Panc1 (cell line): ENCODE results near the gene GPC6. TPM values are rescaled to one million over a fixed set of nuclear protein-coding genes. Genes with fewer than 3 reads are reported as not detected.

Source experiments
- ATAC-seq: fragments of 200-7000 bp; cut with Tn5 transposase; 2 replicates; pipeline ENCODE4 v1.9.1; 2020; ENCODE audit warnings: mild to moderate bottlenecking, moderate library complexity
- BruUV-seq: library from RNA; stranded (reverse); fragments of 400-500 nt; replicated peaks from 2 replicates; lab custom pipeline; 2021; lab: Mats Ljungman, UMichigan
- CTCF ChIA-PET: fragments of 300-600 bp; sonication (Branson Sonifier 250); formaldehyde crosslinking; loops from one replicate; lab custom pipeline; 2022; ENCODE audit warnings: antibody characterized with exemption; lab: Charles Lee
- POLR2A ChIA-PET: fragments of 300-600 bp; sonication (Branson Sonifier 250); formaldehyde crosslinking; loops from one replicate; lab custom pipeline; 2022; ENCODE audit warnings: antibody characterized with exemption; lab: Charles Lee
- DNase-seq: peaks from one replicate; pipeline ENCODE4 v3.0.0-alpha.2; 2010; ENCODE audit warnings: low read depth, low spot score
- H3K27ac ChIP-seq: 2 replicates; pipeline ENCODE4 v1.5.1; 2011; ENCODE audit warnings: mild to moderate bottlenecking, low read length, inconsistent platforms
- H3K27me3 ChIP-seq: fragments of 200-500 bp; sonication (Bioruptor generic); 2 replicates; pipeline ENCODE4 v1.6.0; 2014; ENCODE audit warnings: low read length, inconsistent platforms; ENCODE audit not compliant: control insufficient read depth, insufficient read depth
- H3K36me3 ChIP-seq: fragments of 200-500 bp; sonication (Bioruptor generic); 2 replicates; pipeline ENCODE4 v1.5.1; 2014; ENCODE audit warnings: inconsistent platforms, mild to moderate bottlenecking, low read length, moderate library complexity; ENCODE audit not compliant: control insufficient read depth, insufficient read depth
- H3K4me1 ChIP-seq: 2 replicates; pipeline ENCODE4 v1.5.1; 2011; ENCODE audit warnings: inconsistent platforms, mild to moderate bottlenecking, low read length, moderate library complexity; ENCODE audit not compliant: control insufficient read depth, insufficient read depth
- H3K4me3 ChIP-seq, 2 experiments: 2 replicates each; pipeline ENCODE4 v1.5.1; 2011 to 2012; ENCODE audit warnings: low read depth in 2 of 2, low read length in 2 of 2, mild to moderate bottlenecking in 2 of 2, inconsistent platforms in 1 of 2, moderate library complexity in 1 of 2
- H3K9me3 ChIP-seq: fragments of 200-500 bp; sonication (Bioruptor generic); 2 replicates; pipeline ENCODE4 v1.5.1; 2014; ENCODE audit warnings: low read depth, mild to moderate bottlenecking, inconsistent platforms, low read length, moderate library complexity; ENCODE audit not compliant: control insufficient read depth, insufficient read depth
- CTCF ChIP-seq: fragments of 450-650 bp; IDR thresholded peaks from 2 replicates; pipeline ENCODE4 v1.5.1; 2017; ENCODE audit warnings: mild to moderate bottlenecking
- POLR2AphosphoS5 ChIP-seq: IDR thresholded peaks from 2 replicates; pipeline ENCODE4 v1.6.1; 2012; ENCODE audit warnings: mild to moderate bottlenecking, low read depth, low read length, moderate library complexity
- REST ChIP-seq, 2 experiments: IDR thresholded peaks; 2 replicates each; pipeline ENCODE4 v1.6.1; 2011 to 2012; ENCODE audit warnings: low read depth in 2 of 2, control low read depth in 1 of 2, low read length in 1 of 2, mild to moderate bottlenecking in 1 of 2, moderate library complexity in 1 of 2; ENCODE audit not compliant: insufficient read depth in 1 of 2
- SIN3A ChIP-seq: IDR thresholded peaks from 2 replicates; pipeline ENCODE4 v1.6.1; 2012; ENCODE audit warnings: low read depth, mild to moderate bottlenecking, low read length, moderate library complexity, borderline replicate concordance; ENCODE audit not compliant: insufficient read depth
- TCF7L2 ChIP-seq: IDR thresholded peaks from 2 replicates; pipeline ENCODE4 v1.6.1; 2011; ENCODE audit warnings: mild to moderate bottlenecking, low read depth, low read length, inconsistent platforms
- in situ Hi-C: cut with HindIII; loops from 2 replicates; pipeline ENCODE4 v1.10.0; 2016; ENCODE audit warnings: low sequenced_read_pairs, low pct_unique_long_range_greater_than_20kb
- intact Hi-C: fragments of 100-400 bp; cut with micrococcal nuclease; formaldehyde crosslinking; loops from one replicate; pipeline ENCODE4 v1.10.0; 2022; ENCODE audit not compliant: unreplicated experiment
- total RNA-seq: library from RNA; stranded (reverse); gene quantifications from one replicate; pipeline ENCODE4 v1.2.1, GENCODE V29; 2021; ENCODE audit not compliant: unreplicated experiment

The GPC6 gene
- total RNA-seq, 1 experiment from 2014 or later: 4.8 TPM

GRCh38 chr13:93345770-93346169 lies 119.2 kb downstream of the GPC6 start:
- CTCF ChIA-PET: no interaction called here
- ATAC-seq (no peak), DNase-seq (no peak)
- Histone ChIP-seq H3K4me3 (no peak overlapping the region), H3K9me3 (no peaks in the 10 kb centered on the region), H3K27me3 (no peaks in the 10 kb centered on the region), H3K4me1 (no peaks in the 10 kb centered on the region), H3K27ac (no peak overlapping the region), H3K36me3 (no peaks in the 10 kb centered on the region)
- intact Hi-C loops: no loop called here
- in situ Hi-C loops: no loop called here
- TF ChIP-seq REST (IDR thresholded peaks at IDR 0.05; ENCODE audit: insufficient read depth in 1 of 2, low read depth in 2 of 2, low read length in 1 of 2) (no peak), POLR2AphosphoS5 (no peak), CTCF (no peak), TCF7L2 (no peak), SIN3A (no peak)
- no TSS peak for BruUV-seq
- POLR2A ChIA-PET: interaction anchor here (0.5 kb wide), 1 partner anchor 30 kb away, joined by 4 read pairs; no protein-coding TSS in a partner anchor

GRCh38 chr13:93352616-93353015 lies 126.0 kb downstream of the GPC6 start:
- ATAC-seq (no peak), DNase-seq (no peak)
- no peak overlapping the region for H3K4me3 ChIP-seq
- POLR2A ChIA-PET: no interaction called here
- TF ChIP-seq POLR2AphosphoS5 (no peak), TCF7L2 (no peak), SIN3A (no peak), REST (IDR thresholded peaks at IDR 0.05; ENCODE audit: insufficient read depth in 1 of 2, low read depth in 2 of 2, low read length in 1 of 2) (no peak), CTCF (no peak)
- no peaks in the 10 kb centered on the region for H3K36me3 ChIP-seq
- no peaks in the 10 kb centered on the region for H3K27me3 ChIP-seq
- no peak overlapping the region for H3K27ac ChIP-seq
- no TSS peak for BruUV-seq
- in situ Hi-C loops (no loop called here), intact Hi-C loops (no loop called here)
- no peaks in the 10 kb centered on the region for H3K9me3 ChIP-seq
- no peaks in the 10 kb centered on the region for H3K4me1 ChIP-seq
- CTCF ChIA-PET: no interaction called here
